Skeletal muscle tissue (tissue), 4 donors: ENCODE data around the gene ATXN7L3. TPM values are rescaled to one million over a fixed set of nuclear protein-coding genes. Genes with fewer than 3 reads are reported as not detected.

Experiments
- H3K27ac ChIP-seq: one replicate; pipeline ENCODE4 v1.7.0; 2013; ENCODE audit warnings: mild to moderate bottlenecking, low read depth, low read length, inconsistent platforms
- H3K27me3 ChIP-seq, 3 donors: one replicate each; pipeline ENCODE4 v1.7.0; 2013; ENCODE audit warnings: low read length in 3 of 3; ENCODE audit not compliant: control insufficient read depth in 3 of 3, insufficient read depth in 3 of 3
- H3K36me3 ChIP-seq, 3 donors: one replicate each; pipeline ENCODE4 v1.7.0; 2013; ENCODE audit warnings: low read length in 3 of 3; ENCODE audit not compliant: control insufficient read depth in 3 of 3, insufficient read depth in 3 of 3
- H3K4me1 ChIP-seq, 3 donors: one replicate each; pipeline ENCODE4 v1.7.0; 2013; ENCODE audit warnings: low read length in 3 of 3, mild to moderate bottlenecking in 3 of 3; ENCODE audit not compliant: control insufficient read depth in 3 of 3, insufficient read depth in 3 of 3
- H3K4me3 ChIP-seq, 3 donors: one replicate each; pipeline ENCODE4 v1.7.0; 2013; ENCODE audit warnings: low read length in 3 of 3
- H3K9ac ChIP-seq, 3 donors: one replicate each; pipeline ENCODE4 v1.7.0; 2013; ENCODE audit warnings: low read length in 3 of 3, mild to moderate bottlenecking in 3 of 3, moderate library complexity in 2 of 3, low read depth in 1 of 3
- H3K9me3 ChIP-seq, 3 donors: one replicate each; pipeline ENCODE4 v1.7.0; 2013; ENCODE audit warnings: low read length in 3 of 3; ENCODE audit not compliant: control insufficient read depth in 3 of 3
- total RNA-seq: library from RNA; depleted of rRNA; stranded (reverse); fragments of >200 nt; gene quantifications from one replicate; pipeline ENCODE4 v1.2.3, GENCODE V29; 2014
- donor health status: Osteomylitis.

ATXN7L3 gene
- total RNA-seq, 1 donor from 2014 or later, result 21.4 TPM

GRCh38 chr17:44191941-44192496, 7.7 kb downstream of the ATXN7L3 start:
- Histone ChIP-seq H3K27ac (no peak overlapping the region), H3K4me1 (peaks cover 15 to 17% (median 17%) of the 10 kb centered on the region in 3 donors)

GRCh38 chr17:44191369-44191768, 8.3 kb downstream of the ATXN7L3 start:
- H3K9me3 ChIP-seq, result no peaks in the 10 kb centered on the region
- H3K27me3 ChIP-seq, result no peaks in the 10 kb centered on the region
- H3K27ac ChIP-seq, result no peak overlapping the region
- no peak overlapping the region for H3K9ac ChIP-seq
- H3K36me3 ChIP-seq, result peaks cover 43 to 50% (median 48%) of the 10 kb centered on the region in 3 donors
- no peak overlapping the region for H3K4me3 ChIP-seq
- H3K4me1 ChIP-seq, result peaks cover 15 to 17% (median 17%) of the 10 kb centered on the region in 3 donors

More at GRCh38 chr17:44191941-44192496, 7.7 kb downstream of the ATXN7L3 start:
- Histone ChIP-seq H3K36me3 (peaks cover 44 to 53% (median 51%) of the 10 kb centered on the region in 3 donors), H3K4me3 (no peak overlapping the region), H3K9me3 (no peaks in the 10 kb centered on the region), H3K9ac (no peak overlapping the region), H3K27me3 (no peaks in the 10 kb centered on the region)

GRCh38 chr17:44190481-44190880, 9.2 kb downstream of the ATXN7L3 start:
- no peak overlapping the region for H3K27ac ChIP-seq
- H3K27me3 ChIP-seq, result no peaks in the 10 kb centered on the region
- H3K9ac ChIP-seq, result no peak overlapping the region
- peaks cover 43 to 46% (median 44%) of the 10 kb centered on the region in 3 donors for H3K36me3 ChIP-seq
- H3K9me3 ChIP-seq, result no peaks in the 10 kb centered on the region
- peaks cover 20 to 23% (median 21%) of the 10 kb centered on the region in 3 donors for H3K4me1 ChIP-seq
- H3K4me3 ChIP-seq, result no peak overlapping the region

- Histone ChIP-seq H3K4me1 (peaks cover 23 to 38% (median 35%) of the 10 kb centered on the region in 3 donors), H3K36me3 (peaks cover 27 to 30% (median 27%) of the 10 kb centered on the region in 3 donors), H3K9ac (peak overlapping the region in 2 of 3 donors; percentile 3 to 98), H3K9me3 (no peaks in the 10 kb centered on the region), H3K27ac (no peak overlapping the region), H3K27me3 (no peaks in the 10 kb centered on the region), H3K4me3 (no peak overlapping the region)
Measured at GRCh38 chr17:44188576-44189403, 10.9 kb downstream of the ATXN7L3 start.

GRCh38 chr17:44187131-44187899, 12.4 kb downstream of the ATXN7L3 start:
- peak overlapping the region; percentile 92 to 98 (median 97) for H3K4me3 ChIP-seq
- no peaks in the 10 kb centered on the region for H3K9me3 ChIP-seq
- no peaks in the 10 kb centered on the region for H3K27me3 ChIP-seq
- H3K36me3 ChIP-seq, result peaks cover 23 to 27% (median 25%) of the 10 kb centered on the region in 3 donors
- H3K27ac ChIP-seq, result peak overlapping the region; percentile 95
- peak overlapping the region; percentile 96 to 98 (median 98) for H3K9ac ChIP-seq
- H3K4me1 ChIP-seq, result peaks cover 23 to 40% (median 35%) of the 10 kb centered on the region in 3 donors

- no peaks in the 10 kb centered on the region for H3K27me3 ChIP-seq
- peaks cover 26 to 33% (median 26%) of the 10 kb centered on the region in 3 donors for H3K36me3 ChIP-seq
- peaks cover 26 to 47% (median 35%) of the 10 kb centered on the region in 3 donors for H3K4me1 ChIP-seq
- H3K4me3 ChIP-seq, result peak within 1 kb of the TSS; percentile 92 to 98 (median 97)
- H3K9me3 ChIP-seq, result no peaks in the 10 kb centered on the region
- peak within 1 kb of the TSS; percentile 95 for H3K27ac ChIP-seq
- H3K9ac ChIP-seq, result peak within 1 kb of the TSS; percentile 96 to 98 (median 98)
Measured at GRCh38 chr17:44186307-44187130, 13.2 kb downstream of the ATXN7L3 start, which contains the start of gene TMUB2. TSS of gene TMUB2 (plus strand) at chr17:44186972. CDS start at chr17:44187709, 737 bp downstream.

GRCh38 chr17:44184212-44184810, 15.4 kb downstream of the ATXN7L3 start:
- Histone ChIP-seq H3K4me1 (peaks cover 26 to 47% (median 35%) of the 10 kb centered on the region in 3 donors), H3K9me3 (no peaks in the 10 kb centered on the region), H3K27ac (peak overlapping the region; percentile 95), H3K36me3 (peaks cover 12 to 17% (median 14%) of the 10 kb centered on the region in 3 donors), H3K9ac (no peak overlapping the region), H3K27me3 (no peaks in the 10 kb centered on the region), H3K4me3 (peak overlapping the region in 1 of 3 donors; percentile 32)

GRCh38 chr17:44183024-44183423, 16.7 kb downstream of the ATXN7L3 start:
- Histone ChIP-seq H3K4me3 (no peak overlapping the region), H3K36me3 (peaks cover 13 to 19% (median 18%) of the 10 kb centered on the region in 3 donors), H3K27me3 (no peaks in the 10 kb centered on the region), H3K9ac (no peak overlapping the region), H3K27ac (peak overlapping the region; percentile 19), H3K4me1 (peaks cover 17 to 45% (median 29%) of the 10 kb centered on the region in 3 donors), H3K9me3 (no peaks in the 10 kb centered on the region)
